Heart left ventricle (tissue), 16 donors: ENCODE data around the gene NUBP2. TPM values are rescaled to one million over a fixed set of nuclear protein-coding genes. Genes with fewer than 3 reads are reported as not detected.

Experiments used
- ATAC-seq, 4 donors: fragments of 200-7000 bp; cut with Tn5 transposase; one replicate each; pipeline ENCODE4 v1.9.1; 2020 to 2022; ENCODE audit warnings: moderate library complexity in 4 of 4, mild to moderate bottlenecking in 3 of 4, moderate number of reproducible peaks in 1 of 4
- DNase-seq, 5 donors: peaks; one replicate each; pipeline ENCODE4 v3.0.0-alpha.2; 2020
- H3K27ac ChIP-seq, 12 donors: fragments of 200-600 bp; sonication (generic) in 4 of 12; one replicate each; pipeline versions ENCODE4 v1.5.0 to v1.8.0; 2016 to 2022; ENCODE audit warnings: mild to moderate bottlenecking in 2 of 12
- H3K27me3 ChIP-seq, 9 donors: fragments of 200-600 bp; sonication (generic) in 2 of 9; one replicate each; pipeline versions ENCODE4 v1.5.1 to v1.8.0; 2016 to 2022; ENCODE audit warnings: mild to moderate bottlenecking in 3 of 9
- H3K36me3 ChIP-seq, 9 donors: fragments of 200-600 bp; sonication (generic) in 2 of 9; one replicate each; pipeline versions ENCODE4 v1.5.0 to v1.8.0; 2018 to 2022; ENCODE audit warnings: mild to moderate bottlenecking in 2 of 9
- H3K4me1 ChIP-seq, 12 donors: fragments of 200-600 bp; sonication (generic) in 4 of 12; one replicate each; pipeline versions ENCODE4 v1.5.0 to v1.8.0; 2016 to 2022; ENCODE audit warnings: mild to moderate bottlenecking in 3 of 12
- H3K4me3 ChIP-seq, 12 donors: fragments of 200-600 bp; sonication (generic) in 4 of 12; one replicate each; pipeline versions ENCODE4 v1.5.0 to v1.8.0; 2017 to 2022; ENCODE audit warnings: mild to moderate bottlenecking in 9 of 12, moderate library complexity in 4 of 12
- H3K9me3 ChIP-seq, 12 donors: fragments of 200-600 bp; sonication (generic) in 4 of 12; one replicate each; pipeline versions ENCODE4 v1.5.0 to v1.8.0; 2016 to 2022; ENCODE audit warnings: mild to moderate bottlenecking in 1 of 12
- POLR2A ChIP-seq, 2 donors: fragments of 450-650 bp; IDR thresholded peaks; one replicate each; pipeline ENCODE4 v1.6.1; 2017; ENCODE audit warnings: antibody characterized with exemption in 2 of 2, mild to moderate bottlenecking in 2 of 2, moderate library complexity in 2 of 2
- WGBS, 4 donors: extraction: QIAGEN DNeasy Blood & Tissue Kit in 2 of 4; methylation state at CpG; one replicate each; pipeline versions ENCODE4 v1.1.5 to v1.1.7; 2013 to 2018; 5-methylcytosine and 5-hydroxymethylcytosine counted together
- intact Hi-C, 10 donors: fragments of 100-400 bp; cut with DNase I; formaldehyde crosslinking; loops; one replicate each; pipeline versions ENCODE4 v1.11.1 to v1.14.2; 2022
- polyA plus RNA-seq, 2 donors: library from polyadenylated mRNA; stranded (reverse); fragments of 200-250 nt; gene quantifications; one replicate each; pipeline ENCODE4 v1.2.3, GENCODE V29; 2013
- total RNA-seq, 9 donors: library from RNA; depleted of rRNA in 2 of 9; stranded (reverse); fragments of >200 nt in 2 of 9; fragmentation: NEBNext Ultra II Directional in 3 of 9; extraction: Animal tissue kit (Norgen Biotek cat#: 25700) in 3 of 9; gene quantifications; one replicate each; pipeline versions ENCODE4 v1.1.0 to v1.2.4, GENCODE V29; 2016 to 2023
- TF ChIP-seq, protein P1 (sequence below), 12 donors: fragments of 200-600 bp; sonication (generic) in 4 of 12; IDR thresholded peaks; one replicate each; pipeline versions ENCODE4 v1.5.0 to v1.8.0; 2018 to 2022; ENCODE audit warnings: antibody characterized with exemption in 12 of 12, mild to moderate bottlenecking in 5 of 12
- donor health status: ischemic (EF 13 %, LVEDD 7.1; RV severe dilation, severe dysfunction).
- donor health status: healthy with polysubstance abuse.
- donor health status: DM: no; HTN: yes; CAD: no.
- donor health status: DM: no; HTN: no; CAD: no.
- donor health status: ischemic (EF 25% LVEDD 6.9; RV normal size, moderate dysfunction).
- donor health status: ischemic (EF 25% LVEDD 5.7; RV mildly dilated, moderate dysfunction).
- donor health status: healthy.
- donor health status: DM: yes; HTN: yes; CAD: no.
- donor health status: ischemic (EF 35%, LVEDD 5.7; RV mildly dilated, moderate dysfunction).
- donor health status: nonischemic (EF 11% LVEDD 7.7; RV severe dilation, severe dysfunction).
- donor health status: DM: yes; HTN: yes; CAD: no.
- donor health status: PGD.
- donor health status: ischemic (EF 29% LVEDD 5.4; RV normal size, mild dysfunction).
- donor health status: nonischemic (EF 23%, LVEDD 6.1; RV moderate dilation, normal function).

Gene NUBP2
- total and polyA plus RNA-seq, 11 donors, result 26.7 to 81.9 (median 30.4) TPM

- no peaks in the 10 kb centered on the region for H3K4me1 ChIP-seq
- WGBS, 4 donors, result 94 to 96% (median 95%) methylated on average over 42 to 53 of the region's 53 CpGs
- no peak for TF ChIP-seq POLR2A (IDR thresholded peaks at IDR 0.05)
- TF ChIP-seq, protein P1, sequence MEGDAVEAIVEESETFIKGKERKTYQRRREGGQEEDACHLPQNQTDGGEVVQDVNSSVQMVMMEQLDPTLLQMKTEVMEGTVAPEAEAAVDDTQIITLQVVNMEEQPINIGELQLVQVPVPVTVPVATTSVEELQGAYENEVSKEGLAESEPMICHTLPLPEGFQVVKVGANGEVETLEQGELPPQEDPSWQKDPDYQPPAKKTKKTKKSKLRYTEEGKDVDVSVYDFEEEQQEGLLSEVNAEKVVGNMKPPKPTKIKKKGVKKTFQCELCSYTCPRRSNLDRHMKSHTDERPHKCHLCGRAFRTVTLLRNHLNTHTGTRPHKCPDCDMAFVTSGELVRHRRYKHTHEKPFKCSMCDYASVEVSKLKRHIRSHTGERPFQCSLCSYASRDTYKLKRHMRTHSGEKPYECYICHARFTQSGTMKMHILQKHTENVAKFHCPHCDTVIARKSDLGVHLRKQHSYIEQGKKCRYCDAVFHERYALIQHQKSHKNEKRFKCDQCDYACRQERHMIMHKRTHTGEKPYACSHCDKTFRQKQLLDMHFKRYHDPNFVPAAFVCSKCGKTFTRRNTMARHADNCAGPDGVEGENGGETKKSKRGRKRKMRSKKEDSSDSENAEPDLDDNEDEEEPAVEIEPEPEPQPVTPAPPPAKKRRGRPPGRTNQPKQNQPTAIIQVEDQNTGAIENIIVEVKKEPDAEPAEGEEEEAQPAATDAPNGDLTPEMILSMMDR (IDR thresholded peaks at IDR 0.05), result no peak
- H3K4me3 ChIP-seq, result no peak overlapping the region
- no peaks in the 10 kb centered on the region for H3K9me3 ChIP-seq
- no peaks in the 10 kb centered on the region for H3K27me3 ChIP-seq
- intact Hi-C loops, result no loop called here
- DNase-seq (peak in 1 of 5 donors; percentile 5), ATAC-seq (no peak)
- H3K36me3 ChIP-seq, result peaks cover 0 to 52% (median 29%) of the 10 kb centered on the region in 9 donors
- no peak overlapping the region for H3K27ac ChIP-seq
Observed at GRCh38 chr16:1791256-1791942, 8.6 kb downstream of the NUBP2 start.

DNA sequence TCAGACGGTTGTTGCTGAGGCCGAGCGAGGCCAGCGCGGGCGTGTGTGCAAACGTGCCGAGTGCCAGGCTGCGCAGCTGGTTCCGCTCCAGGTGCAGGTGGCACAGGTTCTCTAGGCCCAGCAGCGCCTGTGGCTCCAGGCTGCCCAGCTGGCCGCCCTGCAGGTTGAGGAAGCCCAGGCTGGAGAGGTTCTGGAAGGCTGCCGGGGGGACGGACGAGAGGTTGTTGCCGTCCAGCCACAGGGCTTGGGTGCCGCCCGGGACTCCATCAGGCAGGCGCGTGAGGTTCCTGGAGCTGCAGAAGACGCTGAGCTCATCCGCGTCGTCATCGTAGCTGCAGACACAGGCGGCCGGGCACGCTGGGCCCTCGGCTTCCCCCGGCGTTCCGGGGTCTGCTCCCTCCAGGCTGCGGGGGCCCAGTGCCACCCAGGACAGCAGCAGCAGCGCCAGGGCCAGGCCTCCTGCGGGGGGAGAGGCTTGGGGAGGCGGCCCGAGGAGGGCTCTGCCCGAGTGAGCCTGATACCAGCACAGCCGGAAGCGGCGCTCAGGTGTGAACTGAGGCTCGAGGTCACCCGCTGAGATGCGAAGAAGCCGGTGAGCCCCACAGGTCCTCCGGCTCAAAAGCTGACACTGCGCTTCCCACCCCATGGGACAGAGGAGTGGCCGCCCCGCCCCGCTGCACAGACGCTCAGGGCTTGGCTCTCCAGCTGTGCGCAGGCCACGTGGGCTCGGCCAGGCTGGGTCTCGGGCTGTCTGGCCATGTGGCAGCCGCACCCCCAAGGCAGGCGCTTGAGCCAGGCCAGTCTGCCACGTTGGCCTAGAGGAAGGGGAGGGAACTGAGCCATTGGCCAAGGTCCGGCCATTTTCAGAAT lies 9.4 kb downstream of the NUBP2 start:
- 83 to 89% (median 86%) methylated on average over 45 to 59 of the region's 59 CpGs for WGBS, 4 donors
- TF ChIP-seq, protein P1 (IDR thresholded peaks at IDR 0.05), result no peak
- no peak for TF ChIP-seq POLR2A (IDR thresholded peaks at IDR 0.05)
- peak in 2 of 5 donors; percentile 6 to 23 for DNase-seq
- H3K9me3 ChIP-seq, result no peaks in the 10 kb centered on the region
- H3K4me1 ChIP-seq, result no peaks in the 10 kb centered on the region
- H3K27ac ChIP-seq, result no peak overlapping the region
- intact Hi-C loops, result no loop called here
- peaks cover 0 to 45% (median 22%) of the 10 kb centered on the region in 9 donors for H3K36me3 ChIP-seq
- peak in 2 of 4 donors; percentile 5 for ATAC-seq
- no peaks in the 10 kb centered on the region for H3K27me3 ChIP-seq
- no peak overlapping the region for H3K4me3 ChIP-seq

DNA sequence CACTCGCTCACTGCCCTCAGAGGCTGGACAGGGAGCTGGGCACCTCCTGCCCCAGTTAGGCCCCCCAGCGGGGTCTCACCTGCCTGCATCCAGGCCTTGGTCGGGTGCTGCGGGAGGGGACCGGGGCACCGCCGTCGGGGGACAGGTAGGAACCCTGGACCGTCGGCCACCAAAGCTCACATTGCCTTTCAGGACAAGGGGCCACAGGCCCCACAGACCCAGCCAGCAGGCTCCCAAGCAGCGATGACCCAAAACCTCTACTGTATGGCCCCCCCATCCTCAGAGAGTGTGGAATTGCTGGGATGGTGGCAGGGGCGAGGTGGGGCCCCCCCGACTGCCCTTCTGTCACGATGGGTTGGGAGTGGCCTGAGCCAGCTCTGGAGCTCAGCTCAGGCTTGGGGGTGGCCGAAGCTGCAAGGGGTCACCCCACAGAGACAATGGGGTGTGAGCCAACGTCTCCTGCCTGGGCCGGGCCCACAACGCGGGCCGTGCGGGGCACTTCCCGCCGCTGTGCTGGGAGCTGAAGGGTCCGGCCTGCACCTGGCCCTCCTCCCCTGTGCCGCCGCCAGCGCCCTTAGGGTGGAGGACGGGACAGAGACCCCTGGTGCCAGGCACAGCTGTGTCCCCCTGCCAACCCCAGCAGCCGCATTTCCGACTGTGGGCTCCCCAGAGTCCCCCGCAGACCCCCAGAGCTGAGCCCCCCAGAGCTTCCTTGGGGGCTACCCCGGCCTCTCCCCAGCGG lies 10.2 kb downstream of the NUBP2 start:
- no peak overlapping the region for H3K27ac ChIP-seq
- WGBS, 4 donors, result 87 to 94% (median 93%) methylated on average over 16 to 33 of the region's 33 CpGs
- intact Hi-C loops, result no loop called here
- peaks cover 0 to 37% (median 16%) of the 10 kb centered on the region in 9 donors for H3K36me3 ChIP-seq
- H3K4me3 ChIP-seq, result no peak overlapping the region
- TF ChIP-seq, protein P1 (IDR thresholded peaks at IDR 0.05), result no peak
- TF ChIP-seq POLR2A (IDR thresholded peaks at IDR 0.05), result no peak
- H3K9me3 ChIP-seq, result peaks cover 0 to 6% (median 0%) of the 10 kb centered on the region in 12 donors
- ATAC-seq, result no peak
- peak in 2 of 5 donors; percentile 6 to 25 for DNase-seq
- no peaks in the 10 kb centered on the region for H3K27me3 ChIP-seq
- H3K4me1 ChIP-seq, result no peaks in the 10 kb centered on the region
